ENCODE measurements around the gene SUSD5. TPM values are rescaled to one million over a fixed set of nuclear protein-coding genes. Genes with fewer than 3 reads are reported as not detected.
A peak's percentile ranks its signal among the peaks of the same experiment; 100 is the strongest.
"Not testable (repeated sequence)": the region's sequence is repeated elsewhere in the genome, so short reads cannot be mapped to it uniquely, and the experiment has no call there.

Gene SUSD5
- total RNA-seq, 1 donor from 2014 or later: 2.0 TPM

GRCh38 chr3:33145221-33145900 lies 73.2 kb downstream of the SUSD5 start:
- peaks cover 8% of the 10 kb centered on the region for H3K4me1 Mint-ChIP-seq (ENCODE audit: low read depth, unreplicated experiment)
- no peak overlapping the region for H3K4me3 Mint-ChIP-seq (ENCODE audit: unreplicated experiment)
- H3K9me3 Mint-ChIP-seq (ENCODE audit: unreplicated experiment): peaks cover 4% of the 10 kb centered on the region
- TF ChIP-seq CTCF (IDR thresholded peaks at IDR 0.05; ENCODE audit: partially characterized antibody, unreplicated experiment): no peak
- peaks cover 2% of the 10 kb centered on the region for H3K27me3 Mint-ChIP-seq (ENCODE audit: unreplicated experiment)
- DNase-seq: no peak
- no peak overlapping the region for H3K27ac Mint-ChIP-seq (ENCODE audit: unreplicated experiment)
- H3K36me3 Mint-ChIP-seq (ENCODE audit: unreplicated experiment): peaks cover 5% of the 10 kb centered on the region

- Mint-ChIP-seq H3K27me3 (ENCODE audit: unreplicated experiment) (peaks cover 2% of the 10 kb centered on the region), H3K9me3 (ENCODE audit: unreplicated experiment) (peaks cover 4% of the 10 kb centered on the region), H3K4me3 (ENCODE audit: unreplicated experiment) (no peak overlapping the region), H3K36me3 (ENCODE audit: unreplicated experiment) (peaks cover 5% of the 10 kb centered on the region), H3K27ac (ENCODE audit: unreplicated experiment) (no peak overlapping the region), H3K4me1 (ENCODE audit: low read depth, unreplicated experiment) (peaks cover 8% of the 10 kb centered on the region)
- TF ChIP-seq CTCF (IDR thresholded peaks at IDR 0.05; ENCODE audit: partially characterized antibody, unreplicated experiment): peak; percentile 18
- DNase-seq: no peak
These were observed 74.2 kb downstream of the SUSD5 start for GRCh38 chr3:33144433-33144832.

DNA sequence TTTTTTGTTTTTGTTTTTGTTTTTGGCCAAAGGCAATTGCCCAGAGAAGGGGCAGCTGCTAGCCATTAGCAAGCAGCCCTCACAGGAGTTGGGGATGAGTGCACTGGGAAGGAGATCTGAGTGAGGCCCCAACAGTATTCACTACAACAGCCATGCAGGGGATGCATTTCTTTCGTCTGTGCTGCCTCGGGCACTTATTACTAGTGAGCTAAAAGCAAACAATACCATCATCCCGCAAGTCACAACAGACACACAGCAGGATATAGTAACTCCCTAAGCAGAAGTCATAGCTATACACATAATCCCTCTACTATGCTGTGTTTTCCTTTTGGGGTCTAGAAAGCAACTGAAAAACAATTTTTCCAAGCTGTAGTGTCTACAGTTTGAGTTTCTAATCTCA lies 77.6 kb downstream of the SUSD5 start:
- no peak for DNase-seq
- no peak for TF ChIP-seq CTCF (IDR thresholded peaks at IDR 0.05; ENCODE audit: partially characterized antibody, unreplicated experiment)
- Mint-ChIP-seq H3K27ac (ENCODE audit: unreplicated experiment) (no peak overlapping the region), H3K36me3 (ENCODE audit: unreplicated experiment) (peaks cover 5% of the 10 kb centered on the region), H3K4me3 (ENCODE audit: unreplicated experiment) (no peak overlapping the region), H3K4me1 (ENCODE audit: low read depth, unreplicated experiment) (peaks cover 8% of the 10 kb centered on the region), H3K27me3 (ENCODE audit: unreplicated experiment) (no peaks in the 10 kb centered on the region), H3K9me3 (ENCODE audit: unreplicated experiment) (peaks cover 4% of the 10 kb centered on the region)

GRCh38 chr3:33139996-33140395 lies 78.6 kb downstream of the SUSD5 start:
- peaks cover 5% of the 10 kb centered on the region for H3K36me3 Mint-ChIP-seq (ENCODE audit: unreplicated experiment)

DNA sequence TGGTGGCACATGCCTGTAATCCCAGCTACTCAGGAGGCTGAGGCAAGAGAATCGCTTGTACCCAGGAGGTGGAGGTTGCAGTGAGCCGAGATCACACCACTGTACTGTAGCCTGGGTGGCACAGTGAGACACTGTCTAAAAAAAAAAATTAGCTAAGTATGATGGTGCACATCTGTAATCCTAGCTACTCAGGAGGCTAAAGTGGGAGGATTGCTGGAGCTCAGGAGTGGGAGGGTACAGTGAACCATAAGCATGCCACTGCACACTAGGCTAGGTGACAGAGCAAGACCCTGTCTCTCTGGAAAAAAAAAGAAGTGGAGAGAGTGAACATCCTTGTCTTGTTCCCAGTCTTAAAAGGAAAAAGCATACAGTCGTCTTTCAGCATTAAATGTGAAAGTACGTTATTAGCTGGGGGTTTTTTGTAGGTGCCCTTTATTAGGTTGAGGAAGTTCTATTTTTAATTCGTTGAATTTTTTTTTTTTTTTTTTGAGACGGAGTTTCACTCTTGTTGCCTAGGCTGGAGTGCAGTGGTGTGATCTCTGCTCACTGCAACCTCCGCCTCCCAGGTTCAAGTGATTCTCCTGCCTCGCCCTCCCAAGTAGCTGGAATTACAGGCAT lies 79.5 kb downstream of the SUSD5 start:
- not testable (repeated sequence) for DNase-seq; H3K27me3 Mint-ChIP-seq (ENCODE audit: unreplicated experiment); H3K36me3 Mint-ChIP-seq (ENCODE audit: unreplicated experiment); H3K4me1 Mint-ChIP-seq (ENCODE audit: low read depth, unreplicated experiment); H3K9me3 Mint-ChIP-seq (ENCODE audit: unreplicated experiment); H3K27ac Mint-ChIP-seq (ENCODE audit: unreplicated experiment); H3K4me3 Mint-ChIP-seq (ENCODE audit: unreplicated experiment)

More at GRCh38 chr3:33139996-33140395, 78.6 kb downstream of the SUSD5 start:
- Mint-ChIP-seq H3K27me3 (ENCODE audit: unreplicated experiment) (no peaks in the 10 kb centered on the region), H3K9me3 (ENCODE audit: unreplicated experiment) (peaks cover 4% of the 10 kb centered on the region), H3K4me1 (ENCODE audit: low read depth, unreplicated experiment) (peaks cover 8% of the 10 kb centered on the region), H3K4me3 (ENCODE audit: unreplicated experiment) (no peak overlapping the region), H3K27ac (ENCODE audit: unreplicated experiment) (no peak overlapping the region)
- no peak for DNase-seq
- no peak for TF ChIP-seq CTCF (IDR thresholded peaks at IDR 0.05; ENCODE audit: partially characterized antibody, unreplicated experiment)

Data from glutamatergic neuron (in vitro differentiated cells).